Omental fat pad (tissue), 4 donors: ENCODE data around the gene PIGM. TPM values are rescaled to one million over a fixed set of nuclear protein-coding genes. Genes with fewer than 3 reads are reported as not detected.
A peak's percentile ranks its signal among the peaks of the same experiment; 100 is the strongest.

Experiments used
- ATAC-seq: fragments of 150-250 bp; one replicate; pipeline ENCODE4 v1.9.1; 2016; ENCODE audit warnings: mild to moderate bottlenecking, moderate library complexity; ENCODE audit not compliant: low FRiP score
- DNase-seq: peaks from one replicate; pipeline ENCODE4 v3.0.0-alpha.2; 2019; ENCODE audit warnings: low spot score
- CTCF ChIP-seq, 3 donors: fragments of 450-650 bp; IDR thresholded peaks; one replicate each; pipeline ENCODE4 v1.5.1; 2016 to 2017; ENCODE audit warnings: antibody characterized with exemption in 3 of 3, mild to moderate bottlenecking in 3 of 3, moderate library complexity in 2 of 3
- total RNA-seq, 4 donors: library from RNA; depleted of rRNA; stranded (reverse); fragments of >200 nt; gene quantifications; one replicate each; pipeline ENCODE4 v1.1.0, GENCODE V29; 2016

PIGM gene
- 1 to 10 TPM; 3.0 to 4.7 (median 4.0) TPM for total RNA-seq

GRCh38 chr1:160031365-160032164 lies at the start of gene PIGM:
Gene PIGM, minus strand, starts transcription at chr1:160031990. Its CDS starts 251 bp downstream, at chr1:160031739.
- no peak for TF ChIP-seq CTCF (IDR thresholded peaks at IDR 0.05)
- peak; percentile 97 for ATAC-seq
- DNase-seq = peak; percentile 94

GRCh38 chr1:160081261-160081936 lies 49.6 kb upstream of the PIGM start, which contains the start of gene KCNJ9:
Gene KCNJ9, plus strand, starts transcription at chr1:160081538. Its CDS starts 2,493 bp downstream, at chr1:160084031.
- no peak for DNase-seq
- TF ChIP-seq CTCF (IDR thresholded peaks at IDR 0.05) = no peak
- ATAC-seq = no peak

GRCh38 chr1:160080381-160081100 lies 48.8 kb upstream of the PIGM start:
- no peak for TF ChIP-seq CTCF (IDR thresholded peaks at IDR 0.05)
- no peak for DNase-seq
- no peak for ATAC-seq

- DNase-seq (no peak), ATAC-seq (no peak)
- TF ChIP-seq CTCF (IDR thresholded peaks at IDR 0.05) = no peak
Measured at GRCh38 chr1:160079448-160079847, 47.7 kb upstream of the PIGM start.

- DNase-seq = no peak
- no peak for TF ChIP-seq CTCF (IDR thresholded peaks at IDR 0.05)
- no peak for ATAC-seq
Measured at GRCh38 chr1:160078512-160079195, 46.9 kb upstream of the PIGM start.

GRCh38 chr1:160077486-160077885 lies 45.7 kb upstream of the PIGM start:
- no peak for TF ChIP-seq CTCF (IDR thresholded peaks at IDR 0.05)
- ATAC-seq (no peak), DNase-seq (no peak)
